Ureter (tissue), 1 donor: ENCODE results near the gene TRIM14. TPM values are rescaled to one million over a fixed set of nuclear protein-coding genes. Genes with fewer than 3 reads are reported as not detected.

Source experiments
- total RNA-seq: library from RNA; stranded (reverse); gene quantifications from one replicate; pipeline ENCODE4 v1.2.4, GENCODE V29; 2023
- donor health status: DM: yes; HTN: yes; CAD: no.

TRIM14 gene
- total RNA-seq, 1 donor from 2014 or later, result 66.9 TPM

Other genes starting within 250 kb of the TRIM14 start
- gene TRMO, start 196.7 kb downstream of the TRIM14 start, total RNA-seq, result 16.2 TPM
- not detected for gene HEMGN, start 181.1 kb downstream of the TRIM14 start, total RNA-seq
- 136 TPM for gene ANP32B, start 135.9 kb downstream of the TRIM14 start, total RNA-seq
- gene NANS, start 62.5 kb downstream of the TRIM14 start, total RNA-seq, result 43.7 TPM
- gene CORO2A, start 73.4 kb upstream of the TRIM14 start, total RNA-seq, result 38.8 TPM
- 60.8 TPM for gene TBC1D2, start 136.4 kb upstream of the TRIM14 start, total RNA-seq